GM12801 (cell line): ENCODE results near the gene CCR2.

Experiments used
- TF ChIP-seq, protein P1 (sequence below): IDR thresholded peaks from one replicate; pipeline ENCODE4 v1.5.1; 2011; ENCODE audit warnings: control low read depth; ENCODE audit not compliant: insufficient read length; ENCODE audit errors: extremely low read depth

CCR2 gene

DNA sequence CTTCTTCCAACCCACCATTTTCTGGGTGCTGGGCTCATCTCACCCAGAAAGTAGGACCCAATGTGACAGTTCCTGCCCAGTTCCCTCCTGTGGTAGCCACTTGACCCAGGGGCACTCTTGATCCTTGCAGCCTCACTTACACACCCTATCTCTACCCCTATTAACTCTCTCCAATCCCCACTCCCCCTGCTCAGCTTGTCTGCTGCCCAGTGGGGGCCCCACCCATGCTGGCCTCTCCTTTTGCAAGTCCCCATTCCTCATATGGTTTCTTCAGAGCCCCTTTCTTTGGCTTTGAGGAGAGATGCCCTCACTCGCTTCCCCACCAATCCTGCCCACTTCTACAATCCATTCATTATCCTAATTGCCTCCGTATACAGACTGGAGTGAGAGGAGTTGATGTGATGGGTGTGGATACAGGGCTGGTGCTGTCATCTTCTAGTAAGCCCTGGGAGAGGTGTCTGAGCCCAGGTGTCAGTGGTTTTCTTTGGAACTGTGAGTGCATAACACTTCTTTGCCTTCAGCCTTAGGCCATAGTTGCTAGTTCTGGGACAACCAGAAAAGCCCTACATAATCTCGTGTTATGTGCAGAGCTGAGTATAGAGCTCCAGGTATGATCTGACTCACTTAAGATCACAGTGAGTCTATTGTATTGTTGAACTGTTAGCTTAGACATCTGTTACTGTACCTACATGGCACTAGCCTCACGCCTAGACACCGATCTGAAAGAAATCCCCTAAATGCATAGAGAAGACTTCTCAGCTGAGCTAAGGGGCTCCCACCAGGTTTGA, 12.0 kb downstream of the CCR2 start:
- TF ChIP-seq, protein P1, sequence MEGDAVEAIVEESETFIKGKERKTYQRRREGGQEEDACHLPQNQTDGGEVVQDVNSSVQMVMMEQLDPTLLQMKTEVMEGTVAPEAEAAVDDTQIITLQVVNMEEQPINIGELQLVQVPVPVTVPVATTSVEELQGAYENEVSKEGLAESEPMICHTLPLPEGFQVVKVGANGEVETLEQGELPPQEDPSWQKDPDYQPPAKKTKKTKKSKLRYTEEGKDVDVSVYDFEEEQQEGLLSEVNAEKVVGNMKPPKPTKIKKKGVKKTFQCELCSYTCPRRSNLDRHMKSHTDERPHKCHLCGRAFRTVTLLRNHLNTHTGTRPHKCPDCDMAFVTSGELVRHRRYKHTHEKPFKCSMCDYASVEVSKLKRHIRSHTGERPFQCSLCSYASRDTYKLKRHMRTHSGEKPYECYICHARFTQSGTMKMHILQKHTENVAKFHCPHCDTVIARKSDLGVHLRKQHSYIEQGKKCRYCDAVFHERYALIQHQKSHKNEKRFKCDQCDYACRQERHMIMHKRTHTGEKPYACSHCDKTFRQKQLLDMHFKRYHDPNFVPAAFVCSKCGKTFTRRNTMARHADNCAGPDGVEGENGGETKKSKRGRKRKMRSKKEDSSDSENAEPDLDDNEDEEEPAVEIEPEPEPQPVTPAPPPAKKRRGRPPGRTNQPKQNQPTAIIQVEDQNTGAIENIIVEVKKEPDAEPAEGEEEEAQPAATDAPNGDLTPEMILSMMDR, result no peak

GRCh38 chr3:46367811-46368210, 13.9 kb downstream of the CCR2 start:
- TF ChIP-seq, protein P1, result no peak

DNA sequence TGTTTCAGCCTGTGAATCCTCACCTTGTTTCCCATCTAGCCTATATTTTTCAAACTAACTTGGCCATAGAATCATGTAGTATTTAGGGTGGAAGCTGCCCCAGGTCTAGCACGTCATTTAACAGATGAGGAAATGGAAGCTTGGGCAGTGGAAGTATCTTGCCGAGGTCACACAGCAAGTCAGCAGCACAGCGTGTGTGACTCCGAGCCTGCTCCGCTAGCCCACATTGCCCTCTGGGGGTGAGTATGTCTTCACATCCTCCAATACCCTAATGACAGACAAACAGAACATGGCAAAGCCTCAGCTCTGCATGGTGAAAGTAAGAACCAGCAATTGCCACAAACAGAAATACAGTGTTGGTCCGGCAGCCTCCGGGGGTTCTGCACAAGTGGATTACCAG, 14.7 kb downstream of the CCR2 start:
- TF ChIP-seq, protein P1, result no peak

- TF ChIP-seq, protein P1, result no peak
These were observed 15.2 kb downstream of the CCR2 start for GRCh38 chr3:46369151-46369550.

GRCh38 chr3:46369675-46370132, 15.8 kb downstream of the CCR2 start:
- TF ChIP-seq, protein P1, result no peak

DNA sequence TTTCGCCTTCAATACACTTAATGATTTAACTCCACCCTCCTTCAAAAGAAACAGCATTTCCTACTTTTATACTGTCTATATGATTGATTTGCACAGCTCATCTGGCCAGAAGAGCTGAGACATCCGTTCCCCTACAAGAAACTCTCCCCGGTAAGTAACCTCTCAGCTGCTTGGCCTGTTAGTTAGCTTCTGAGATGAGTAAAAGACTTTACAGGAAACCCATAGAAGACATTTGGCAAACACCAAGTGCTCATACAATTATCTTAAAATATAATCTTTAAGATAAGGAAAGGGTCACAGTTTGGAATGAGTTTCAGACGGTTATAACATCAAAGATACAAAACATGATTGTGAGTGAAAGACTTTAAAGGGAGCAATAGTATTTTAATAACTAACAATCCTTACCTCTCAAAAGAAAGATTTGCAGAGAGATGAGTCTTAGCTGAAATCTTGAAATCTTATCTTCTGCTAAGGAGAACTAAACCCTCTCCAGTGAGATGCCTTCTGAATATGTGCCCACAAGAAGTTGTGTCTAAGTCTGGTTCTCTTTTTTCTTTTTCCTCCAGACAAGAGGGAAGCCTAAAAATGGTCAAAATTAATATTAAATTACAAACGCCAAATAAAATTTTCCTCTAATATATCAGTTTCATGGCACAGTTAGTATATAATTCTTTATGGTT, 17.1 kb downstream of the CCR2 start, which contains the start of gene CCR5:
Gene CCR5 (plus strand): TSS at position 108 of the 680 bp plus-strand sequence. CDS start 1,957 bp downstream, outside the sequence.
- TF ChIP-seq, protein P1, result no peak

DNA sequence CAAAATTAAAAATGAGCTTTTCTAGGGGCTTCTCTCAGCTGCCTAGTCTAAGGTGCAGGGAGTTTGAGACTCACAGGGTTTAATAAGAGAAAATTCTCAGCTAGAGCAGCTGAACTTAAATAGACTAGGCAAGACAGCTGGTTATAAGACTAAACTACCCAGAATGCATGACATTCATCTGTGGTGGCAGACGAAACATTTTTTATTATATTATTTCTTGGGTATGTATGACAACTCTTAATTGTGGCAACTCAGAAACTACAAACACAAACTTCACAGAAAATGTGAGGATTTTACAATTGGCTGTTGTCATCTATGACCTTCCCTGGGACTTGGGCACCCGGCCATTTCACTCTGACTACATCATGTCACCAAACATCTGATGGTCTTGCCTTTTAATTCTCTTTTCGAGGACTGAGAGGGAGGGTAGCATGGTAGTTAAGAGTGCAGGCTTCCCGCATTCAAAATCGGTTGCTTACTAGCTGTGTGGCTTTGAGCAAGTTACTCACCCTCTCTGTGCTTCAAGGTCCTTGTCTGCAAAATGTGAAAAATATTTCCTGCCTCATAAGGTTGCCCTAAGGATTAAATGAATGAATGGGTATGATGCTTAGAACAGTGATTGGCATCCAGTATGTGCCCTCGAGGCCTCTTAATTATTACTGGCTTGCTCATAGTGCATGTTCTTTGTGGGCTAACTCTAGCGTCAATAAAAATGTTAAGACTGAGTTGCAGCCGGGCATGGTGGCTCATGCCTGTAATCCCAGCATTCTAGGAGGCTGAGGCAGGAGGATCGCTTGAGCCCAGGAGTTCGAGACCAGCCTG, 17.8 kb downstream of the CCR2 start:
- TF ChIP-seq, protein P1, result no peak
